ENCODE data around the gene ZDHHC22.

- TF ChIP-seq CTCF (IDR thresholded peaks at IDR 0.05) (no peak), POLR2A (IDR thresholded peaks at IDR 0.05) (no peak)
These were observed 45.5 kb upstream of the ZDHHC22 start for GRCh38 chr14:77186911-77187648.
